GM12878 (cell line): ENCODE data around the gene FANCF. TPM values are rescaled to one million over a fixed set of nuclear protein-coding genes. Genes with fewer than 3 reads are reported as not detected.

Experiments used
- ATAC-seq: fragments of 200-7000 bp; cut with Tn5 transposase; 3 replicates; pipeline ENCODE4 v1.9.1; 2020; ENCODE audit warnings: mild to moderate bottlenecking, moderate library complexity
- BruUV-seq: library from RNA; stranded (reverse); fragments of 400-500 nt; replicated peaks from 2 replicates; lab custom pipeline; 2021; lab: Mats Ljungman, UMichigan
- CTCF ChIA-PET: fragments of 300-600 bp; sonication (Branson Sonifier 250); formaldehyde crosslinking; extraction: SDS; loops from one replicate; lab custom pipeline; 2021; ENCODE audit warnings: inconsistent platforms; lab: Yijun Ruan, JAX
- POLR2A ChIA-PET: fragments of 350-600 bp; formaldehyde crosslinking; extraction: SDS; loops from one replicate; lab custom pipeline; 2021; ENCODE audit warnings: inconsistent platforms; lab: Charles Lee
- RAD21 ChIA-PET: fragments of 300-600 bp; sonication (Branson Sonifier 250); formaldehyde crosslinking; loops from one replicate; lab custom pipeline; 2023; ENCODE audit warnings: antibody characterized with exemption; ENCODE audit not compliant: unreplicated experiment; lab: Charles Lee
- SMC1A ChIA-PET: fragments of 300-600 bp; sonication (Branson Sonifier 250); formaldehyde crosslinking; loops from one replicate; lab custom pipeline; 2023; ENCODE audit not compliant: unreplicated experiment, uncharacterized antibody; lab: Charles Lee
- DNase-seq: peaks from one replicate; pipeline ENCODE4 v3.0.0-alpha.2; 2011; ENCODE audit warnings: low read depth, low spot score
- FAIRE-seq: peaks from 3 replicates; lab custom pipeline; 2011; peaks lifted over from hg19 to GRCh38; lab: Jason Lieb, UNC
- H2AFZ ChIP-seq: 2 replicates; pipeline ENCODE4 v1.6.0; 2011; ENCODE audit warnings: low read depth, low read length, control low read depth; ENCODE audit not compliant: control insufficient read depth
- H3K27ac ChIP-seq: 2 replicates; pipeline ENCODE4 v1.5.1; 2011; ENCODE audit warnings: control low read depth; ENCODE audit not compliant: control insufficient read depth, insufficient read depth
- H3K27me3 ChIP-seq, 2 experiments: replicated peaks in 1 of 2; 2 replicates each; pipeline versions ENCODE4 v1.6.0 to v1.6.1; 2011; ENCODE audit warnings: low read length in 1 of 2; ENCODE audit not compliant: control insufficient read depth in 2 of 2, insufficient read depth in 2 of 2
- H3K36me3 ChIP-seq, 2 experiments: 2 replicates each; pipeline ENCODE4 v1.5.1; 2011; ENCODE audit warnings: low read length in 1 of 2; ENCODE audit not compliant: control insufficient read depth in 2 of 2, insufficient read depth in 2 of 2
- H3K4me1 ChIP-seq: 2 replicates; pipeline ENCODE4 v1.6.1; 2011; ENCODE audit warnings: mild to moderate bottlenecking, low read length, moderate library complexity, mixed read lengths; ENCODE audit not compliant: control insufficient read depth, insufficient read depth
- H3K4me2 ChIP-seq: 2 replicates; pipeline ENCODE4 v1.6.0; 2011; ENCODE audit warnings: control low read depth; ENCODE audit not compliant: control insufficient read depth, insufficient read depth
- H3K4me3 ChIP-seq: fragments of 200-600 bp; sonication (generic); 2 replicates; pipeline ENCODE4 v1.5.1; 2016
- H3K79me2 ChIP-seq: 2 replicates; pipeline ENCODE4 v1.6.0; 2011; ENCODE audit warnings: low read length; ENCODE audit not compliant: control insufficient read depth, insufficient read depth
- H3K9ac ChIP-seq: 2 replicates; pipeline ENCODE4 v1.8.0; 2011; ENCODE audit warnings: low read length, control low read depth, mixed read lengths; ENCODE audit not compliant: control insufficient read depth, insufficient read depth
- H3K9me3 ChIP-seq: replicated peaks from 3 replicates; pipeline ENCODE4 v1.5.1; 2011; ENCODE audit warnings: mild to moderate bottlenecking, low read length; ENCODE audit not compliant: control insufficient read depth, insufficient read depth
- H4K20me1 ChIP-seq: 2 replicates; pipeline ENCODE4 v1.6.0; 2011; ENCODE audit not compliant: control insufficient read depth, insufficient read depth
- BACH1 ChIP-seq: fragments of 450-650 bp; IDR thresholded peaks from 2 replicates; pipeline ENCODE4 v1.6.1; 2017; ENCODE audit warnings: mild to moderate bottlenecking, borderline replicate concordance
- CEBPB ChIP-seq, 2 experiments: fragments of 150-350 bp in 1 of 2; IDR thresholded peaks; 2 replicates each; pipeline ENCODE4 v1.6.1; 2012 to 2014; ENCODE audit warnings: low read depth in 2 of 2, low read length in 2 of 2, borderline replicate concordance in 1 of 2, inconsistent platforms in 1 of 2
- CHD2 ChIP-seq: IDR thresholded peaks from 2 replicates; pipeline ENCODE4 v1.6.1; 2011; ENCODE audit warnings: low read depth, low read length, improper control_type of control experiment, borderline replicate concordance
- CHD4 ChIP-seq: fragments of 200-600 bp; sonication (generic); IDR thresholded peaks from 2 replicates; pipeline ENCODE4 v1.6.1; 2016; ENCODE audit warnings: mild to moderate bottlenecking
- ELK1 ChIP-seq: IDR thresholded peaks from 2 replicates; pipeline ENCODE4 v1.6.1; 2012; ENCODE audit warnings: low read depth, low read length, improper control_type of control experiment
- HCFC1 ChIP-seq: fragments of 150-350 bp; IDR thresholded peaks from 2 replicates; pipeline ENCODE4 v1.6.1; 2014; ENCODE audit warnings: low read length
- HDAC2 ChIP-seq: fragments of 200-600 bp; sonication (generic); IDR thresholded peaks from 2 replicates; pipeline ENCODE4 v1.6.1; 2017
- JUNB ChIP-seq: IDR thresholded peaks from 2 replicates; pipeline ENCODE4 v1.6.1; 2016; ENCODE audit warnings: antibody characterized with exemption, mild to moderate bottlenecking
- MAX ChIP-seq: IDR thresholded peaks from 2 replicates; pipeline ENCODE4 v1.6.1; 2012; ENCODE audit warnings: low read depth, low read length, improper control_type of control experiment
- NFIC ChIP-seq: IDR thresholded peaks from 2 replicates; pipeline ENCODE4 v1.6.1; 2012; ENCODE audit warnings: low read depth, mild to moderate bottlenecking, inconsistent platforms, low read length, moderate library complexity
- PAX8 ChIP-seq: fragments of 450-650 bp; IDR thresholded peaks from 2 replicates; pipeline ENCODE4 v1.6.1; 2017; ENCODE audit warnings: mild to moderate bottlenecking, moderate library complexity
- PBX3 ChIP-seq: IDR thresholded peaks from 2 replicates; pipeline ENCODE4 v1.6.1; 2011; ENCODE audit warnings: mild to moderate bottlenecking, low read depth, low read length, moderate library complexity; ENCODE audit not compliant: insufficient replicate concordance
- PML ChIP-seq: IDR thresholded peaks from 2 replicates; pipeline ENCODE4 v1.6.1; 2012; ENCODE audit warnings: low read length, inconsistent platforms
- RB1 ChIP-seq: fragments of 450-650 bp; formaldehyde crosslinking; IDR thresholded peaks from 2 replicates; pipeline ENCODE4 v1.6.1; 2017; ENCODE audit warnings: mild to moderate bottlenecking, borderline replicate concordance
- SMC3 ChIP-seq: IDR thresholded peaks from 2 replicates; pipeline ENCODE4 v1.6.1; 2011; ENCODE audit warnings: low read length, improper control_type of control experiment, borderline replicate concordance
- SREBF2 ChIP-seq: IDR thresholded peaks from 2 replicates; pipeline ENCODE4 v1.6.1; 2012; ENCODE audit warnings: mild to moderate bottlenecking, low read length
- STAT3 ChIP-seq: IDR thresholded peaks from 2 replicates; pipeline ENCODE4 v1.6.1; 2011; ENCODE audit warnings: low read depth, low read length, improper control_type of control experiment
- ZBTB33 ChIP-seq: fragments of 450-650 bp; IDR thresholded peaks from 2 replicates; pipeline ENCODE4 v1.6.1; 2017; ENCODE audit warnings: mild to moderate bottlenecking
- WGBS: methylation state at CpG from one replicate; pipeline ENCODE4 v1.1.6; 2016; ENCODE audit warnings: low lambda C conversion rate; ENCODE audit not compliant: insufficient replicate concordance, insufficient coverage; ENCODE audit errors: missing lambda C conversion rate; 5-methylcytosine and 5-hydroxymethylcytosine counted together
- in situ Hi-C: fragments of 300-500 bp; cut with MboI; formaldehyde crosslinking; loops from 9 replicates; pipeline ENCODE4 v1.14.3; 2018; ENCODE audit warnings: mixed read lengths
- intact Hi-C: fragments of 100-400 bp; cut with micrococcal nuclease; formaldehyde crosslinking; loops from one replicate; pipeline ENCODE4 v1.14.2; 2022; ENCODE audit not compliant: unreplicated experiment
- polyA plus RNA-seq, 11 experiments: library from polyadenylated mRNA; depleted of rRNA in 4 of 11; unstranded in 6 of 11; stranded (reverse) in 5 of 11; fragments of >200 nt; fragmentation: Nextera tagmentation in 4 of 11; fragmentation: Illumina TruSeq in 1 of 11; extraction: Ambion mirVana in 4 of 11; extraction: Trizol in 1 of 11; gene quantifications; 1 replicate in 1 of 11; 2 replicates in 10 of 11; pipeline versions ENCODE4 v1.2.1 to v1.2.3, GENCODE V29; 2011 to 2016; ENCODE audit warnings: inconsistent platforms in 2 of 11, missing spikeins in 2 of 11, low read depth in 1 of 11
- total RNA-seq, 4 experiments: library from RNA; depleted of rRNA in 3 of 4; stranded (reverse); fragments of >200 nt in 3 of 4; fragmentation: Illumina TruSeq in 1 of 4; extraction: Trizol in 1 of 4; gene quantifications; 2 replicates each; pipeline versions ENCODE4 v1.2.1 to v1.2.3, GENCODE V29; 2013 to 2021

The FANCF gene
- total and polyA plus RNA-seq, 10 of the 15 experiments (the other 5 are each of a cell fraction or from before 2014, with no cell fraction given) = 1.6 to 19.9 (median 12.2) TPM

- Histone ChIP-seq H3K9me3 (no peaks in the 10 kb centered on the region), H3K4me2 (no peak overlapping the region), H3K36me3 (no peaks in the 10 kb centered on the region), H2AFZ (no peak overlapping the region), H3K9ac (no peak overlapping the region), H3K27me3 (no peaks in the 10 kb centered on the region), H3K4me3 (no peak overlapping the region), H3K4me1 (no peaks in the 10 kb centered on the region), H3K79me2 (no peaks in the 10 kb centered on the region), H3K27ac (no peak overlapping the region), H4K20me1 (no peaks in the 10 kb centered on the region)
- ChIA-PET SMC1A (interaction anchor here (0.6 to 1.3 kb wide), 3 partner anchors 10 to 31 kb away, joined by 3 read pairs; partner anchors contain the start of genes FANCF and GAS2), CTCF (interaction anchor here (0.8 to 2.3 kb wide), 5 partner anchors 10 to 195 kb away, joined by 3 to 8 read pairs (median 4); partner anchors contain the start of gene SVIP), POLR2A (no interaction called here), RAD21 (interaction anchor here (0.9 to 1.5 kb wide), 2 partner anchors 11 to 65 kb away, joined by 3 read pairs; no protein-coding TSS in a partner anchor)
- ATAC-seq (peak; percentile 24), DNase-seq (no peak), FAIRE-seq (no peak)
- in situ Hi-C loops (no loop called here), intact Hi-C loops (no loop called here)
- no TSS peak for BruUV-seq
- no peak for TF ChIP-seq PML
- TF ChIP-seq CHD2 = no peak
- TF ChIP-seq ZBTB33 = no peak
- no peak for TF ChIP-seq MAX
- no peak for TF ChIP-seq NFIC
- TF ChIP-seq STAT3 = no peak
- TF ChIP-seq CHD4 = no peak
- TF ChIP-seq PBX3 = no peak
- no peak for TF ChIP-seq ELK1
- no peak for TF ChIP-seq HDAC2
- no peak for TF ChIP-seq SMC3
- no peak for TF ChIP-seq PAX8
- no peak for TF ChIP-seq CEBPB (IDR thresholded peaks at IDR 0.05; ENCODE audit: borderline replicate concordance in 1 of 2, low read depth in 2 of 2, low read length in 2 of 2)
- no peak for TF ChIP-seq JUNB
- TF ChIP-seq SREBF2 = no peak
- TF ChIP-seq HCFC1 = no peak
- TF ChIP-seq BACH1 = no peak
- TF ChIP-seq RB1 = no peak
- 65% methylated on average over 3 of the region's 3 CpGs for WGBS
Measured at GRCh38 chr11:22634897-22635629, 9.4 kb upstream of the FANCF start.
